ENCODE measurements around the gene HTR3D. TPM values are rescaled to one million over a fixed set of nuclear protein-coding genes. Genes with fewer than 3 reads are reported as not detected.

The HTR3D gene
- total RNA-seq, 2 experiments from 2014 or later: not detected

GRCh38 chr3:184073621-184074020 is 42.1 kb downstream of the HTR3D start:
- ChIA-PET CTCF (no interaction called here), POLR2A (no interaction called here)

GRCh38 chr3:184075901-184076300 is 44.4 kb downstream of the HTR3D start:
- ChIA-PET POLR2A (no interaction called here), CTCF (no interaction called here)
- H3K27me3 Mint-ChIP-seq: peaks cover 11% of the 10 kb centered on the region
- no peak overlapping the region for H3K4me3 Mint-ChIP-seq
- H3K9me3 ChIP-seq (ENCODE audit: control insufficient read depth in 1 of 2, insufficient read depth in 1 of 2, low read length in 2 of 2): no peaks in the 10 kb centered on the region
- H3K36me3 Mint-ChIP-seq (ENCODE audit: low read depth): no peaks in the 10 kb centered on the region
- no peaks in the 10 kb centered on the region for H3K4me1 ChIP-seq (ENCODE audit: insufficient read depth, low read length)
- no peak for DNase-seq
- no peak for TF ChIP-seq CTCF (IDR thresholded peaks at IDR 0.05)
- H3K27ac ChIP-seq (ENCODE audit: low read depth in 1 of 2, low read length in 2 of 2): no peak overlapping the region
- intact Hi-C loops (cut with DNase I, micrococcal nuclease): no loop called here
- H3K4me1 Mint-ChIP-seq (ENCODE audit: low read depth): no peaks in the 10 kb centered on the region
- H3K27me3 ChIP-seq (ENCODE audit: control insufficient read depth in 1 of 2, insufficient read depth in 2 of 2, low read length in 2 of 2): no peaks in the 10 kb centered on the region
- H3K27ac Mint-ChIP-seq: no peak overlapping the region
- H3K4me3 ChIP-seq (ENCODE audit: low read length): no peak overlapping the region
- no peaks in the 10 kb centered on the region for H3K36me3 ChIP-seq (ENCODE audit: insufficient read depth, low read length)
- no peaks in the 10 kb centered on the region for H3K9me3 Mint-ChIP-seq
- ATAC-seq (ENCODE audit: poor library complexity): no peak

More at GRCh38 chr3:184073621-184074020, 42.1 kb downstream of the HTR3D start:
- Histone ChIP-seq H3K4me1 (ENCODE audit: insufficient read depth, low read length) (no peaks in the 10 kb centered on the region), H3K36me3 (ENCODE audit: insufficient read depth, low read length) (no peaks in the 10 kb centered on the region), H3K4me3 (ENCODE audit: low read length) (no peak overlapping the region), H3K27me3 (ENCODE audit: control insufficient read depth in 1 of 2, insufficient read depth in 2 of 2, low read length in 2 of 2) (no peaks in the 10 kb centered on the region), H3K9me3 (ENCODE audit: control insufficient read depth in 1 of 2, insufficient read depth in 1 of 2, low read length in 2 of 2) (peaks cover 0 to 6% of the 10 kb centered on the region in 2 experiments), H3K27ac (ENCODE audit: low read depth in 1 of 2, low read length in 2 of 2) (no peak overlapping the region)
- H3K27ac Mint-ChIP-seq: no peak overlapping the region
- no peak overlapping the region for H3K4me3 Mint-ChIP-seq
- no peaks in the 10 kb centered on the region for H3K36me3 Mint-ChIP-seq (ENCODE audit: low read depth)
- no peak for TF ChIP-seq CTCF (IDR thresholded peaks at IDR 0.05)
- H3K9me3 Mint-ChIP-seq: no peaks in the 10 kb centered on the region
- intact Hi-C loops (cut with DNase I, micrococcal nuclease): no loop called here
- DNase-seq (no peak), ATAC-seq (ENCODE audit: poor library complexity) (no peak)
- peaks cover 11% of the 10 kb centered on the region for H3K27me3 Mint-ChIP-seq
- H3K4me1 Mint-ChIP-seq (ENCODE audit: low read depth): no peaks in the 10 kb centered on the region

GRCh38 chr3:184077881-184078280 is 46.3 kb downstream of the HTR3D start:
- Mint-ChIP-seq H3K27ac (no peak overlapping the region), H3K4me3 (no peak overlapping the region), H3K36me3 (ENCODE audit: low read depth) (no peaks in the 10 kb centered on the region), H3K4me1 (ENCODE audit: low read depth) (no peaks in the 10 kb centered on the region), H3K9me3 (no peaks in the 10 kb centered on the region), H3K27me3 (peaks cover 11% of the 10 kb centered on the region)
- no peak for DNase-seq
- Histone ChIP-seq H3K9me3 (ENCODE audit: control insufficient read depth in 1 of 2, insufficient read depth in 1 of 2, low read length in 2 of 2) (peaks cover 0 to 6% of the 10 kb centered on the region in 2 experiments), H3K27me3 (ENCODE audit: control insufficient read depth in 1 of 2, insufficient read depth in 2 of 2, low read length in 2 of 2) (no peaks in the 10 kb centered on the region), H3K27ac (ENCODE audit: low read depth in 1 of 2, low read length in 2 of 2) (no peak overlapping the region), H3K4me1 (ENCODE audit: insufficient read depth, low read length) (no peaks in the 10 kb centered on the region), H3K36me3 (ENCODE audit: insufficient read depth, low read length) (no peaks in the 10 kb centered on the region), H3K4me3 (ENCODE audit: low read length) (no peak overlapping the region)
- POLR2A ChIA-PET: no interaction called here
- TF ChIP-seq CTCF (IDR thresholded peaks at IDR 0.05): no peak
- intact Hi-C loops (cut with DNase I, micrococcal nuclease): no loop called here
- CTCF ChIA-PET: no interaction called here
- ATAC-seq (ENCODE audit: poor library complexity): no peak
